SU-DHL-6 (cell line): ENCODE data around the gene RPS6KA2.

ENCODE experiments used
- EZH2phosphoT487 ChIP-seq: fragments of 200-600 bp; sonication (generic), shearing (Covaris generic); conservative IDR thresholded peaks from 2 replicates; pipeline ENCODE4 v1.6.1; 2018; ENCODE audit warnings: mild to moderate bottlenecking, antibody characterized with exemption, low read length, moderate library complexity, mixed read lengths
- TF ChIP-seq, protein P1 (sequence below): fragments of 200-600 bp; sonication (generic); IDR thresholded peaks from one replicate; pipeline ENCODE4 v1.5.1; 2017; ENCODE audit warnings: antibody characterized with exemption, mild to moderate bottlenecking, low read length, moderate library complexity; ENCODE audit not compliant: insufficient read depth, poor library complexity, severe bottlenecking

DNA sequence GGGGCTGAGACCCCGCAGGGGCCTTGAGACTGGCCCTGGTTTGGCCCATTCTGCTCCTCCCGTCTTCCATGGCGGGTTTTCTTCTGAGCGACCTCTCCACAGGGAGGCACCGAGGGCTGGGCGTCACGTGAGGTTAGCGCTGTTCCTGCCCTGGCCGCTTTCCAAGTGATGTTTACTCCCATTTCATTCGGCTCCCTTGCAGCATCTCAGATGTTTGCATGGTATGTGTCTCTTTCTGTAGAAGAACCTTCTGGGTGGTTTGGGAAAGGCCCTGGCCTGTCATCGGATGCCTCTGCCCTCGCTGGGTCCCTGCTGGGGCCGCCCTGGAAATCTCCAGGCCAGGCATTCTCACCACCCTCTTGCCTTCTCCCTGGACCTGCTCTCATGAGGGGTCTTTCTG is 57.8 kb downstream of the RPS6KA2 start:
- TF ChIP-seq, protein P1, sequence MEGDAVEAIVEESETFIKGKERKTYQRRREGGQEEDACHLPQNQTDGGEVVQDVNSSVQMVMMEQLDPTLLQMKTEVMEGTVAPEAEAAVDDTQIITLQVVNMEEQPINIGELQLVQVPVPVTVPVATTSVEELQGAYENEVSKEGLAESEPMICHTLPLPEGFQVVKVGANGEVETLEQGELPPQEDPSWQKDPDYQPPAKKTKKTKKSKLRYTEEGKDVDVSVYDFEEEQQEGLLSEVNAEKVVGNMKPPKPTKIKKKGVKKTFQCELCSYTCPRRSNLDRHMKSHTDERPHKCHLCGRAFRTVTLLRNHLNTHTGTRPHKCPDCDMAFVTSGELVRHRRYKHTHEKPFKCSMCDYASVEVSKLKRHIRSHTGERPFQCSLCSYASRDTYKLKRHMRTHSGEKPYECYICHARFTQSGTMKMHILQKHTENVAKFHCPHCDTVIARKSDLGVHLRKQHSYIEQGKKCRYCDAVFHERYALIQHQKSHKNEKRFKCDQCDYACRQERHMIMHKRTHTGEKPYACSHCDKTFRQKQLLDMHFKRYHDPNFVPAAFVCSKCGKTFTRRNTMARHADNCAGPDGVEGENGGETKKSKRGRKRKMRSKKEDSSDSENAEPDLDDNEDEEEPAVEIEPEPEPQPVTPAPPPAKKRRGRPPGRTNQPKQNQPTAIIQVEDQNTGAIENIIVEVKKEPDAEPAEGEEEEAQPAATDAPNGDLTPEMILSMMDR: no peak
- TF ChIP-seq EZH2phosphoT487: no peak
